Liver (tissue), 9 donors: ENCODE results near the gene SLC25A28. TPM values are rescaled to one million over a fixed set of nuclear protein-coding genes. Genes with fewer than 3 reads are reported as not detected.

Experiments used
- DNase-seq: peaks from one replicate; pipeline ENCODE4 v3.0.0-alpha.2; 2017; ENCODE audit warnings: low spot score
- H3K27ac ChIP-seq, 2 donors: one replicate each; pipeline ENCODE4 v1.7.0; 2013; ENCODE audit warnings: inconsistent platforms in 2 of 2, low read length in 2 of 2, control low read depth in 1 of 2, low read depth in 1 of 2, mild to moderate bottlenecking in 1 of 2
- H3K27me3 ChIP-seq, 4 donors: one replicate each; pipeline versions ENCODE4 v1.6.1 to v1.7.0; 2013; ENCODE audit warnings: low read length in 3 of 4, inconsistent platforms in 1 of 4, mild to moderate bottlenecking in 1 of 4, moderate library complexity in 1 of 4; ENCODE audit not compliant: control insufficient read depth in 4 of 4, insufficient read depth in 4 of 4
- H3K36me3 ChIP-seq, 4 donors: one replicate each; pipeline versions ENCODE4 v1.6.1 to v1.7.0; 2013; ENCODE audit warnings: low read length in 3 of 4, mild to moderate bottlenecking in 3 of 4, low read depth in 1 of 4, moderate library complexity in 1 of 4; ENCODE audit not compliant: control insufficient read depth in 4 of 4, insufficient read depth in 3 of 4
- H3K4me1 ChIP-seq, 4 donors: one replicate each; pipeline versions ENCODE4 v1.6.1 to v1.7.0; 2013; ENCODE audit warnings: low read length in 3 of 4, mild to moderate bottlenecking in 3 of 4, moderate library complexity in 1 of 4; ENCODE audit not compliant: control insufficient read depth in 4 of 4, insufficient read depth in 4 of 4
- H3K4me3 ChIP-seq, 3 donors: one replicate each; pipeline versions ENCODE4 v1.6.1 to v1.7.0; 2013; ENCODE audit warnings: low read length in 3 of 3, control low read depth in 1 of 3, low read depth in 1 of 3, mild to moderate bottlenecking in 1 of 3
- H3K9ac ChIP-seq, 2 donors: one replicate each; pipeline ENCODE4 v1.7.0; 2013; ENCODE audit warnings: low read length in 2 of 2, mild to moderate bottlenecking in 2 of 2, moderate library complexity in 2 of 2, control low read depth in 1 of 2, low read depth in 1 of 2
- H3K9me3 ChIP-seq, 4 donors: one replicate each; pipeline versions ENCODE4 v1.6.1 to v1.7.0; 2013; ENCODE audit warnings: low read length in 3 of 4; ENCODE audit not compliant: control insufficient read depth in 4 of 4
- ATF3 ChIP-seq: IDR thresholded peaks from 2 replicates; pipeline ENCODE4 v1.6.1; 2016; ENCODE audit warnings: antibody characterized with exemption
- EGR1 ChIP-seq, 2 donors: IDR thresholded peaks; 2 replicates each; pipeline ENCODE4 v1.6.1; 2016 to 2018; ENCODE audit warnings: antibody characterized with exemption in 2 of 2, low read depth in 2 of 2
- FOXA1 ChIP-seq: IDR thresholded peaks from 2 replicates; pipeline ENCODE4 v1.6.1; 2016; ENCODE audit warnings: antibody characterized with exemption
- FOXA2 ChIP-seq: IDR thresholded peaks from 2 replicates; pipeline ENCODE4 v1.6.1; 2016; ENCODE audit warnings: antibody characterized with exemption
- GABPA ChIP-seq, 2 donors: IDR thresholded peaks in 1 of 2; conservative IDR thresholded peaks in 1 of 2; 2 replicates each; pipeline ENCODE4 v1.6.1; 2016; ENCODE audit warnings: antibody characterized with exemption in 2 of 2, mild to moderate bottlenecking in 1 of 2, moderate library complexity in 1 of 2
- HNF4A ChIP-seq, 2 donors: conservative IDR thresholded peaks; 2 replicates each; pipeline ENCODE4 v1.6.1; 2016; ENCODE audit warnings: antibody characterized with exemption in 2 of 2, mild to moderate bottlenecking in 2 of 2
- HNF4G ChIP-seq: IDR thresholded peaks from 2 replicates; pipeline ENCODE4 v1.6.1; 2016; ENCODE audit warnings: antibody characterized with exemption
- JUND ChIP-seq, 2 donors: IDR thresholded peaks; 2 replicates each; pipeline ENCODE4 v1.6.1; 2016; ENCODE audit warnings: antibody characterized with exemption in 2 of 2
- NR2F2 ChIP-seq: IDR thresholded peaks from 2 replicates; pipeline ENCODE4 v1.6.1; 2016; ENCODE audit warnings: antibody characterized with exemption
- RAD21 ChIP-seq, 2 donors: IDR thresholded peaks; 2 replicates each; pipeline ENCODE4 v1.6.1; 2016; ENCODE audit warnings: antibody characterized with exemption in 2 of 2, mild to moderate bottlenecking in 2 of 2
- REST ChIP-seq: IDR thresholded peaks from 2 replicates; pipeline ENCODE4 v1.6.1; 2016; ENCODE audit warnings: antibody characterized with exemption, mild to moderate bottlenecking
- RXRA ChIP-seq, 2 donors: IDR thresholded peaks; 2 replicates each; pipeline ENCODE4 v1.6.1; 2017 to 2018; ENCODE audit warnings: antibody characterized with exemption in 2 of 2, mild to moderate bottlenecking in 1 of 2
- TAF1 ChIP-seq: conservative IDR thresholded peaks from 2 replicates; pipeline ENCODE4 v1.6.1; 2016; ENCODE audit warnings: antibody characterized with exemption, mild to moderate bottlenecking
- YY1 ChIP-seq: IDR thresholded peaks from 2 replicates; pipeline ENCODE4 v1.6.1; 2016; ENCODE audit warnings: antibody characterized with exemption, mild to moderate bottlenecking
- WGBS: extraction: QIAGEN DNeasy Blood & Tissue Kit; methylation state at CpG from one replicate; pipeline ENCODE4 v1.1.7; 2013; 5-methylcytosine and 5-hydroxymethylcytosine counted together
- polyA plus RNA-seq, 2 donors: library from polyadenylated mRNA; stranded (reverse) in 1 of 2; unstranded in 1 of 2; fragments of 200-250 nt in 1 of 2; fragments of >200 nt in 1 of 2; fragmentation: Nextera tagmentation in 1 of 2; extraction: Ambion mirVana in 1 of 2; gene quantifications; one replicate each; pipeline versions ENCODE4 v1.2.1 to v1.2.3, GENCODE V29; 2013 to 2015
- total RNA-seq, 2 donors: library from RNA; depleted of rRNA; stranded (reverse); fragments of >200 nt; gene quantifications; one replicate each; pipeline ENCODE4 v1.2.3, GENCODE V29; 2014
- TF ChIP-seq, protein P1 (sequence below): IDR thresholded peaks from 2 replicates; pipeline ENCODE4 v1.6.1; 2016; ENCODE audit warnings: antibody characterized with exemption
- TF ChIP-seq, protein P2 (sequence below): IDR thresholded peaks from 2 replicates; pipeline ENCODE4 v1.6.1; 2016; ENCODE audit warnings: antibody characterized with exemption
- TF ChIP-seq, protein P3 (sequence below): fragments of 150-350 bp; IDR thresholded peaks from 2 replicates; pipeline ENCODE4 v1.5.1; 2017; ENCODE audit warnings: improper control_type of control experiment, low read depth, low read length; ENCODE audit not compliant: missing input control
- donor health status: healthy.
- donor health status: healthy.
- donor health status: healthy.
- donor health status: healthy.
- donor health status: healthy.

SLC25A28 gene
- total and polyA plus RNA-seq, 4 donors = 11.8 to 28.6 (median 16.8) TPM

DNA sequence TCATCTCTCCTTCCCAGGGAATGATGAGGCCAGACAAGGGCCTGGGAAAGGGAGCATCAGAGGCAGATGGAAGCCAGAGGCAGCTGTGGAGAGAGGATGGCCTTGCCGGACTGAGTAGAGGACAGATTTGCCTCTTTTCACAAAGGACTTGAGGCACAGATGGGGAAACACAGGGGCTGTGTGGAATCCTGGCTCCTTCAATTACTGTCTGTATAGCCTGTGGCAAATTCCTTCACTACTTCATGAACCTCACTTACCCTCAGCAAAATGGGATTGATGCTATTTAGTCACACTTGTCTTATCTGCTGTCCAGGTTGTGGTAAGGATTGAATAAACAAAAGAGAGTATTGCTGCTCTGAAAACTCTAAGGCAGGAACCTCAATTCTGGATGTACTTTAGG, 40.3 kb downstream of the SLC25A28 start (continued):
- TF ChIP-seq, protein P1, sequence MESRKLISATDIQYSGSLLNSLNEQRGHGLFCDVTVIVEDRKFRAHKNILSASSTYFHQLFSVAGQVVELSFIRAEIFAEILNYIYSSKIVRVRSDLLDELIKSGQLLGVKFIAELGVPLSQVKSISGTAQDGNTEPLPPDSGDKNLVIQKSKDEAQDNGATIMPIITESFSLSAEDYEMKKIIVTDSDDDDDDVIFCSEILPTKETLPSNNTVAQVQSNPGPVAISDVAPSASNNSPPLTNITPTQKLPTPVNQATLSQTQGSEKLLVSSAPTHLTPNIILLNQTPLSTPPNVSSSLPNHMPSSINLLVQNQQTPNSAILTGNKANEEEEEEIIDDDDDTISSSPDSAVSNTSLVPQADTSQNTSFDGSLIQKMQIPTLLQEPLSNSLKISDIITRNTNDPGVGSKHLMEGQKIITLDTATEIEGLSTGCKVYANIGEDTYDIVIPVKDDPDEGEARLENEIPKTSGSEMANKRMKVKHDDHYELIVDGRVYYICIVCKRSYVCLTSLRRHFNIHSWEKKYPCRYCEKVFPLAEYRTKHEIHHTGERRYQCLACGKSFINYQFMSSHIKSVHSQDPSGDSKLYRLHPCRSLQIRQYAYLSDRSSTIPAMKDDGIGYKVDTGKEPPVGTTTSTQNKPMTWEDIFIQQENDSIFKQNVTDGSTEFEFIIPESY = no peak
- TF ChIP-seq FOXA2 (no peak), RXRA (IDR thresholded peaks at IDR 0.05) (no peak)

DNA sequence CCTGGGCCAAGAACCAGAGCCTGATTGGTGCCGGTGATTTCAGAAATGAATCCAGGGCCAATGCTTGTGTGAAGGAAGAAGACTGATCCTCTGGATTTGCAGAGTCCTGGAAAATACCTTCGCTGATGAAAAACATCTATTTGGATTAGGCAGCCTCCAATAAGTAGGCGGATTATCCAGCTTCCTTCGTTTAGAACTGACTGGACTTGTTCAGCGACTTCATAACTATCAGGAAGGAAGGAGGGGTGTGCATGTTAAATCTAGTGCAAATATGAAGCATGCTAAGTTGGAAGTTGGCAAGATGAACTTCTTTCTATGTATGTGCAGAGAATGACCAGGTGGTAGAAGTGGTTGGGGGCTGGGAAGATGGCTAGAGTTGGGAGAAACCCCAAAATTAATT, 46.4 kb downstream of the SLC25A28 start:
- no peak overlapping the region for H3K9ac ChIP-seq
- no peak overlapping the region for H3K27ac ChIP-seq
- no peak for TF ChIP-seq HNF4A (conservative IDR thresholded peaks at IDR 0.05)
- no peak for DNase-seq
- no peaks in the 10 kb centered on the region for H3K9me3 ChIP-seq
- no peaks in the 10 kb centered on the region for H3K36me3 ChIP-seq
- 75% methylated on average over 5 of the region's 5 CpGs for WGBS
- no peak overlapping the region for H3K4me3 ChIP-seq
- H3K4me1 ChIP-seq = no peaks in the 10 kb centered on the region
- H3K27me3 ChIP-seq = no peaks in the 10 kb centered on the region

DNA sequence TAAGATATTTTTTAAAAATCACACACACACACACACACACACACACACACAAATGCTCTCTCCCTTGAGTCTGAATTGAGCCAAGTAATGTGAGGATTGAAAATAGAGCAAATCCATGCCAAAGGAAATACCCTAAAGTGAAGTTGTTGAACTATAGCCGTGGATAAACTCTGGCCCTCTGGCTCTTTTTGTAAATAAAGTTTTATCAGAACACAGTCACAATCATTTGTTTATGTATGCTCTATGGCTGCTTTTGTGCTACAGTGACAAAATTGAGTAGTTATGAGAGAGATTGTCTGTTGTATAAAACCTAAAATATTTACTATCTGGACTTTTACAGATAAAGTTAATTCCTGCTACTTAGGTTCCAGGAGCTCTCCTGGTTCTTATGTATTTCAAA, 48.4 kb downstream of the SLC25A28 start:
- no peaks in the 10 kb centered on the region for H3K27me3 ChIP-seq
- H3K36me3 ChIP-seq = no peaks in the 10 kb centered on the region
- no peak overlapping the region for H3K9ac ChIP-seq
- 83% methylated on average over 1 of the region's 1 CpG for WGBS
- TF ChIP-seq EGR1 (IDR thresholded peaks at IDR 0.05; ENCODE audit: low read depth in 2 of 2) = no peak
- TF ChIP-seq, protein P1 = no peak
- no peak for TF ChIP-seq RAD21 (IDR thresholded peaks at IDR 0.05)
- TF ChIP-seq, protein P2, sequence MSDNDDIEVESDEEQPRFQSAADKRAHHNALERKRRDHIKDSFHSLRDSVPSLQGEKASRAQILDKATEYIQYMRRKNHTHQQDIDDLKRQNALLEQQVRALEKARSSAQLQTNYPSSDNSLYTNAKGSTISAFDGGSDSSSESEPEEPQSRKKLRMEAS = no peak
- TF ChIP-seq HNF4A (conservative IDR thresholded peaks at IDR 0.05) = no peak
- TF ChIP-seq, protein P3, sequence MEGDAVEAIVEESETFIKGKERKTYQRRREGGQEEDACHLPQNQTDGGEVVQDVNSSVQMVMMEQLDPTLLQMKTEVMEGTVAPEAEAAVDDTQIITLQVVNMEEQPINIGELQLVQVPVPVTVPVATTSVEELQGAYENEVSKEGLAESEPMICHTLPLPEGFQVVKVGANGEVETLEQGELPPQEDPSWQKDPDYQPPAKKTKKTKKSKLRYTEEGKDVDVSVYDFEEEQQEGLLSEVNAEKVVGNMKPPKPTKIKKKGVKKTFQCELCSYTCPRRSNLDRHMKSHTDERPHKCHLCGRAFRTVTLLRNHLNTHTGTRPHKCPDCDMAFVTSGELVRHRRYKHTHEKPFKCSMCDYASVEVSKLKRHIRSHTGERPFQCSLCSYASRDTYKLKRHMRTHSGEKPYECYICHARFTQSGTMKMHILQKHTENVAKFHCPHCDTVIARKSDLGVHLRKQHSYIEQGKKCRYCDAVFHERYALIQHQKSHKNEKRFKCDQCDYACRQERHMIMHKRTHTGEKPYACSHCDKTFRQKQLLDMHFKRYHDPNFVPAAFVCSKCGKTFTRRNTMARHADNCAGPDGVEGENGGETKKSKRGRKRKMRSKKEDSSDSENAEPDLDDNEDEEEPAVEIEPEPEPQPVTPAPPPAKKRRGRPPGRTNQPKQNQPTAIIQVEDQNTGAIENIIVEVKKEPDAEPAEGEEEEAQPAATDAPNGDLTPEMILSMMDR = no peak
- TF ChIP-seq GABPA (IDR thresholded peaks at IDR 0.05 in 1 of 2, conservative IDR thresholded peaks at IDR 0.05 in 1 of 2) = no peak
- no peak for TF ChIP-seq NR2F2
- TF ChIP-seq REST = no peak
- TF ChIP-seq ATF3 = no peak
- no peak for TF ChIP-seq YY1
- no peak for TF ChIP-seq FOXA2
- no peak for TF ChIP-seq FOXA1
- TF ChIP-seq HNF4G = no peak
- TF ChIP-seq TAF1 = no peak
- TF ChIP-seq JUND (IDR thresholded peaks at IDR 0.05) = no peak
- H3K9me3 ChIP-seq = no peaks in the 10 kb centered on the region
- DNase-seq = no peak
- no peaks in the 10 kb centered on the region for H3K4me1 ChIP-seq
- no peak overlapping the region for H3K4me3 ChIP-seq
- no peak overlapping the region for H3K27ac ChIP-seq
